Prostate gland (tissue), 2 donors: ENCODE measurements around the gene SSH2.

ENCODE experiments used
- CTCF ChIP-seq, 4 experiments: fragments of 200-600 bp in 2 of 4; fragments of 450-650 bp in 2 of 4; sonication (generic) in 2 of 4; IDR thresholded peaks; 1 replicate in 3 of 4; 2 replicates in 1 of 4; pipeline ENCODE4 v1.5.1; 2016 to 2019; ENCODE audit warnings: antibody characterized with exemption in 4 of 4, mild to moderate bottlenecking in 2 of 4, moderate library complexity in 2 of 4
- POLR2AphosphoS5 ChIP-seq: sonication (generic); formaldehyde crosslinking; IDR thresholded peaks from one replicate; pipeline ENCODE4 v1.6.1; 2017; ENCODE audit warnings: antibody characterized with exemption

- TF ChIP-seq CTCF (IDR thresholded peaks at IDR 0.05) (no peak), POLR2AphosphoS5 (no peak)
Measured at GRCh38 chr17:29968271-29968670, 38.2 kb upstream of the SSH2 start.
